HG02981 (cell line): ENCODE data around the gene SLFNL1.

Source experiments
- ATAC-seq: cut with Tn5 transposase; IDR thresholded peaks from one replicate; pipeline ENCODE4 v1.9.1; 2021; ENCODE audit warnings: mild to moderate bottlenecking, moderate library complexity; ENCODE audit not compliant: unreplicated experiment

The SLFNL1 gene

DNA sequence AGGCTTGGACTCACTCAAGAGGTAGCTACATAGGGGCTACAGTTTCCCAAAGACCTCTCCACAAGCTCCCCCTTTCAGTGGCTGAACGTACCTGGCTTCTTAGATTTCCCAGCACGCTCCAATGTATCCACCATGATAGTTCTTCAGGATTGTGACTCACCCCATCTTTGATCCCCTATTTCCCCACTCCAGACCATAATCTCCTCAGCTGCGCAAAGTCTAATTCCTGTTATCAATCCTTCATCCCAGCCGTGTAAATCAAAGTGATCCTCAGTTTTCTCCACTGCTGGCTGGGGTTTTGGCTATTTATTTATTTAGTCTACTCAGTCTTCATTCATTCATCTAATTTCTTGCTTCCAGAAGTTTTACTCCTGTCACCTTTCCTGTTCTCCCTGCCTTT, 55.1 kb downstream of the SLFNL1 start:
- ATAC-seq = no peak
